Measurements from ENCODE around the gene DNM3.
A peak's percentile ranks its signal among the peaks of the same experiment; 100 is the strongest.

The DNM3 gene

DNA sequence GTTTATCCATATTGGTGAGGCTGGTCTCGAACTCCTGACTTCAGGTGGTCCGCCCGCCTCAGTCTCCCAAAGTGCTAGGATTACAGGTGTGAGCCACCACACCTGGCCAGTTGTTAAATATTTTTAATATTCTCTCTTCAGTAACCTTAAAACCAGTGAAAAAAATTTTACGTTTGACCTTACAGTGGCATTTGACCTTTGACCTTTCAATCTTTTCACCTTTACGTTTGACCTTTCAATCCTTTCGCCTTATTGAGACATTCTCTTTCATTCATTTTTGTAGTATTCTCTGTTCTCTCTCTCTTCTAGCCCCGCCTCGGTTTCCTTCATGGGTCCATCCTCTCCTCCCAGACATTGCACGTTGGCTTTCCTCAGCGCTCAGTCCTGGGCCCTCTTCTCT, 277.9 kb downstream of the DNM3 start:
- no peak for DNase-seq

DNA sequence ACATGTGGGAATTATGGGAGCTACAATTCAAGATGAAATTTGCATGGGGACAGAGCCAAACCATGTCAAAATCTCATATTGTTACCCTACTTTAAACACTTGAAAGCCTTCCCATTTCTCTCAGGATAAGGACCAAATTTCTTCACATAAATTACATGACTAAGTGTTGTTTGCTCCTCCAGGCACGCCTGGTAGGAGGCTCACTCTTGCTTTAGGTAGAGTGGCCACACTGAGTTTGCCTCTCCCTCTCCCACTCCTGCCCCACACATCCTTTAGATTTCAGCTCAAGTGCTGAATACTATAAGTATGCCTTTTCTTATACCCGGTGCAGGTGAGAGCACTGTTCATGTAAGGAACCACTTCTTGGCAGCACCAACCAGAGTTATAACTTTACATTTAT, 279.1 kb downstream of the DNM3 start:
- no peak for DNase-seq

DNA sequence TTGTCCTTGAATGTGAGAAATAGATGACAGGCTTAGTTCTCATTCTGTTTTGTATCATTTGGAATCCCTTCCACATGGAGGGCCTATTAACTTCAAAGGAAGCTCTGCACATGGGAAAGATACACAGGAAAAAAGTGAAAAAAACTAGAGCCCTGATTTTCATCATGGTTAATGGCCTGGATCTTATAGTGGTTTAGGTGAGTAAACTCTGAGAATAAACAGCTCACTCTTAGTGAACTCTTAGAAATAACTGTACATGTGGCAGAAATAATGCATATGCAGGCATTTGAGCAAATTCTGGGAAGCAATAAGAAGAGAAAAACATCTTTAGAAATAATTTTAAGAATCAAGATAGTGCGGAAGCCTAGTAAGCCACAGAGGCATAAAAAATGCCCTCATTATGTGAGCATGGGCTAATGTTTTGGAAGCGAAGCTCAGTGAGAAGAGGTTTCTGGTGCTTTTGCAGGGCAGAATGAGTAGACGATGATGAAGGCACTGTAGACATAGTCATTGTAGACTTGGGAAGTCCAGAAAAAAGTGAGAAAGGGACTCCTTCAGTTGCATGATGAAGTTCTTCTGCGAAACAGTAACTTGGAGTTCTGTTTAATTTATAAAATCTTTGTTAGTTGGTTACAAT, 279.9 kb downstream of the DNM3 start:
- no peak for DNase-seq

DNA sequence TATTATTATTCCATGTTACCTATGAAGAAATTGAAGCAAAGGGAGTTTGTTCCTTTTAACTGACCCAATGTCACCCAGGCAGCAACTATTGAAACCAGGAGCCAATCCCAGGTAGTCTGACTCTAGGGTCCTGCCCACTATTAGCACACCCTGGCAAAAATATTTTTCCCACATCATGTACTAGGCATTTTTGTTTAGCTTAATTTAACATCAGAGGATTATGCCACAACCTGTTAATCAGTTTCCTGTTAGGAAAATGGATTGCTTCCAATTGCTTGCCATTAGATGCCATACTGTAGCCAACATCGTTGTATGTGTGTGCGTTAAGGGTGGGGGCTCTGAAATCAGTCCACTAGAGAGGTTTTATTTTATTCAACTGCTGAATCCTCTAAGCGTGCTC, 281.1 kb downstream of the DNM3 start:
- no peak for DNase-seq

DNA sequence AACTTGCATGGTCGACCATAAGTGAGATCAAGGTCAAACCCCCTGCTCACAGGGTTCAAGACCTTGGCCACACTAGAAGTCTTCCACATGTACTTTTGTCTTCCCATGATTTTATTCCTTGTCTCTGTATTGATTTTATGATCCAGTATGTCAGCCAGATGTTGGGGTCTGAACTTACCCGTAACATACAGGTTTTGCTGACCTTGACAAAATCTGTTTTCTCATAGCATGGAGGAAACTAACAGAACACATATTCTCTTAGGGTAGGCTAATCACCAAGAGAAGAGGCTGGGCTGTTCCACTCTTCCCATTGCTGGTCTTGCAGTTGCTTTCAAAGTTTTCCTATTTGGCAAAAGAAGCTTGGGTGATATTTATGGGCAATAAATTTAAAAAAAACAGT, 284.0 kb downstream of the DNM3 start:
- DNase-seq: no peak

DNA sequence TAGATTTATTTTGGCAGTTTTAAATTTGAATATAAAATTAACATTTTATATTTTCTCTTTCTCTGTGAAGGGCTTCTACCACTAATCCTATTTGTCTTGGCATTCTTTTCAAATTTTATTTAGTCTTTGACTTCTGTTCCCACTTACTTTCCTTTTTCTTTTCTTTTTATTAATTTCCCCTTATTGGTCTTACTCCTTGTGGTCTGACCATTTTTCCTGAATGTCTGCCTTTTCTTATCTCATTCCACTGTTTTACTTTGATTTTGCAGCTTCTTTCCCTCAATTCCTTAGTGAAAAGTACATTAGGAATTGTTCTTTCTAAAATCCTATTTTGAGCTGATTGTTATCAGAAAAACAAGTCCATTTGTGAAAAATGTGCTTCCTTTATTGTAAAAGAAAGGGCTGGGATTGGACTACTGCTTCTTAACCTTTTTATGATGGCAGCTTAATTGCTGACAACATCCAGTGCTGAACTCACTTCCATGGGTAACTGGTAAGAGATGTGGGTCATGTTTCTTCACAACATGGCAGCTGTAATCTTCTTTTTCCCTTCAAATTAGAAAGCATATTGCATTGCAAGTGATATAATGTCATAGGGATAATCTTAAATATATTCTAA, 284.6 kb downstream of the DNM3 start:
- no peak for DNase-seq

DNA sequence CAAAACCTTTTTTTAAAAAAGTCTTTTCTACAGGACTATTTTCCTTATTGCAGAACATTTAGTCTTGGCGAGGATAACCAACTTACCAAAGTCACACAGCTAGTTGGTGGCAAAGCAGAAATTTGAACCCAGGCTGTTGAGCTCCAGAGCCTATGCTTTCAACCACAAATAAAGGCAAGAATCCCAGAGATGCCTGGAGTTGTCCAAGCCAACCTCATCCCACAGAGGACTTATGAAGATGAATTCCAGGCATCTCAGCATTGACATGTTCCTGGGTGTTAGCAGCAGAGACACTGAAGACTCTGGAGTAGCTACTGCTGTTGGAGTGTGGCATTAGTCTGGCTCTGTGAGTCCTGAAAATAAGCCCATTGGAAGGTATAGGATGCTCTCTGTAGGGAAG, 291.5 kb downstream of the DNM3 start:
- DNase-seq: no peak

DNA sequence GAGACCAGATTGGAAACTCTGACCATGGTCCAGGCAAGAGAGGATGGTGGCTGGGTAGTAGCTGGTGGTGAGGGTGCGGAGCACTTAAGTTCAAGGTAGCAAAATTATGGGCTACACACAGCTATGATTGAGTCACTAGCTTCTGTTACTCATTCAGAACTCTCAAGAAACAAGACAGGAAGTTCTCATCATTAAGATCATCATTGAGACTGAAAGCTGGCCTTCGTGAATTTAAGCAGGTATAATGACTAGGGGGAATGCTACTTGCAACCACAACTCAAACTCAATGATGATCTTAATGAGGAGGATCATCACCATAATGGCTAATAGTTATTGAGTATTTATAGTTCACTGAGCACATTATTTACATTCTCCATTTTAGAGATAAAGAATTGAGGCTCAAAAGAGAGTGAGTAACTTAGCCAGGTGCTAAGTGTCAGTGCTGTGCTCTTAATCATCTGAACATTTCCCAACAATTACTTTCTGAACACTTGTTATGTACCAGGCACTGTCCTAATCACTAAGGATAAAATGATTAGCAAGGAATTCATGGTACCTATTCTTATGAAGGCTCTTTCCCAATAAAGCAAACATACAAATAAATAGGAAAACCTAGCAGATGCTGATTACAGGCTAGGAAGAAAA, 292.9 kb downstream of the DNM3 start:
- no peak for DNase-seq

DNA sequence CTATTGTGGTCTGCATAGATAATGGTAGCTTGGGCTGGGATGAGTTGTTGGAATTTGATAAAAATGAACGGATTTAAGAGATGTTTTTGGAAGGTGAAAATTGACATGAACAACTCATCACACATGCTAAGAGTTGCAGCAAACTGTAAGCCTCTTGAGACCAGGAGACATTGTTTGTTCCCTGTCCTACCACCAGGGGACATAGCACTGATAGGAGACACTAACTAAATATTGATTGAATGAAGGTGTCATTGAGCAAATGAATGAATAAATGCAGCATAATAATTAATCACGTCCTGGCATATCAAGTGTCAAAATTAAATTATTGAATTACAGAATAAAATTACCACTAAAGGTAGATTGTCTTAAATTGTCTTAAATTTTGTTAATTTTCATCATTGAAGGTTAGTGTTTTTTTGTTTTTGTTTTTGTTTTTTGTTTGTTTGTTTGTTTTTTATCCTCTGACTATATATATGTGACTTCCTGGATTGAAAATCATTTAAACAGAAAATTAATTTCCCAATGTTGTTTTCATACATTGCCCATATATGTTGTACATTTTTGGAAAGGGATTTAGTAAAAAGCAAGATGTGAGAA, 293.9 kb downstream of the DNM3 start:
- DNase-seq: no peak

DNA sequence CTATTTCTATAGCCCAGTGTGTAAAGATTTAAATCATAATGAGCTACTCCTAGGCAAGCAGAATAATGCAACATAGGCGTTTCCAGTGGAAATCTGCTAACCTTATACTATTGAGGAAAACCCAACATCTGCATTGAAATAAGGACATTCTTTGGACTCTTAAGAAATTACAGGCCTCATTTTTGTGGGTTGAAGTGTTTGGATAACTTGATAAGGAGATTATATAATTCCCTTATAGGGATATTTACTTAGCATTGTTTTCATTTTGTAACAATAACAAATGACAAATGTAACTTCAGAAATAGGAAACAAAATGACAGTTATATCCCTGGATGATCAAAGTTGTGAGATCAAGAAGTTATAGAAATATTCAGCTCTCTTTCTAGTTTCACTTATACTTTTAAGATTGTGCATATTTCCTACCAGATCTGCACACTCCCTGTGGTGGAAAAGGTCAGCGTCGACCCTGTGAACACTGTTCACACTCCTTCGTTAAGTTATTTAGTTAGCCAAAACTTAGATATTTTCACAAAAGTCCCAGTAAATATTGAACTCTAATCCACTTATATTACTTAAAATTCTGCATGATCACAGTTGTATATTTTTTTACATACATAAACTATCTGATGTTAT, 294.8 kb downstream of the DNM3 start:
- DNase-seq: peak; percentile 79

DNA sequence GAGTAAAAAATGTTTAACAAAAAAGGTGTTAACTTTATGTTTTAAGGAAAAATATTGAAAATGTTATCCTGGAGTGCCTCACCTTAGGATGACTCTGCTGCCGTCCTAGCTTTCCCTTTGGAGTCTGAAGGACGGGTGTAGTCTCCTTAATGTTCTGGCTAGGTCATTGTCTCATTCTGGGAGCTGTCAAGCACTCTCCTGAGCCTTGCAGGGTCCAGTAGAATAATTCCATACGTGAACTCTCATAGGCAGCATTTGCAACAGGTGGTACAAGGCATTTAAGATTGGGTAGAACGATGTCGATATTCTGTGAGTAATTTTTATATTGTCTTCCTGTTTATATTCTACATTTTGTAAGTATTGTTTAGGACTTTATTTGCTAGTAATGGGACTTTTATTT, 295.6 kb downstream of the DNM3 start:
- DNase-seq: no peak

DNA sequence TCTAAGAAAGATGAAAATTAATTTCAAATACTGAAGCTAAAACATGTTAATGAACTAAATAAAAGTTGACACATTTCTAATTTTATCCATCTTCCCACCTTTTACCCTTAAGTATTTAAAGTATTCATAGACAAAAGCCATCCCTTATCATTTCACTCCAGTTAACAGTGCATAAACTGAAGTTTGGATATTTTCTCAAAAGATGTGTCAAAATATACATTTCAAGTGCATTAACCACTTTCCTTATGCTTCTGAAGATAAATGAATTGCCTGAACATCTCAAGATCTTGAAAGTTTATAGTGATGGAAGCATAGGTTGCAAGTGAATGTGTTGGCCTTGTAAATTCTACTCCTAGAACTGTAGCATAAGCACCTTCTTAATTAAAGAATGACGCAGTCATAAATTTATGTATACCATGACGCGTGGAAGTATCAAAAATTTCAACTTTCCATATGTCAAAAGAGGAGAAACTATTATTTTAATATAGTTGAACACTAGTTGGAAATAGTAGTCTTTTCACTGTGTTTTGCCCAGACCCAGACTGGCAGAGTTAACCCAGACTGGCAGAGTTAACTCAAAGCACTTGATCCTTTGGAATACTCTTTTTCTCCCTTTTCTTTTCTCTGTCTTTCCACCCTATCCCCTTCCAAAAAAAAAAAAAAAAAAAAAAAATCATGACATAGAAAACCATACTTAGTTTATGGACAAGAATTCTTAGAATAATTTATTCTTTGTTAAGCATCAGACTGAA, 296.6 kb downstream of the DNM3 start:
- DNase-seq: no peak

DNA sequence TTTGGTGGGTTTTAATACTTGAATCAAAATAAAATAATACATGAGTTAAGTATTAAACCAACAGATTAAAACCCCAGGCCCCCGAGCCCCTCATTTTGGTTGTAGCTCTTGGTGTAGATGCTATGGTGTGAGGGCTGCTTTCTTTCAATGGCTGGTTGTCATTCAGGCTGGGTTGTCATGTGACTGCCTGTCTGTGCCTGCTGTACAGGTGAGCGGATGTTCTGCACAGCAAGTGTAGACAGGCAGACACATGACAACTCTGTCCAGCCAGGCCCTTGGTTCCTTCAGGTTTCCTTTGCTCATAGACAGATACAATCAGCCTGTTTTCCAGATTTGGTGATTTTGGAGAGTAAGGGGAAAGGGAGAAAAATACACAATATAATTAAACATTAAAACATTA, 297.3 kb downstream of the DNM3 start:
- DNase-seq: no peak

DNA sequence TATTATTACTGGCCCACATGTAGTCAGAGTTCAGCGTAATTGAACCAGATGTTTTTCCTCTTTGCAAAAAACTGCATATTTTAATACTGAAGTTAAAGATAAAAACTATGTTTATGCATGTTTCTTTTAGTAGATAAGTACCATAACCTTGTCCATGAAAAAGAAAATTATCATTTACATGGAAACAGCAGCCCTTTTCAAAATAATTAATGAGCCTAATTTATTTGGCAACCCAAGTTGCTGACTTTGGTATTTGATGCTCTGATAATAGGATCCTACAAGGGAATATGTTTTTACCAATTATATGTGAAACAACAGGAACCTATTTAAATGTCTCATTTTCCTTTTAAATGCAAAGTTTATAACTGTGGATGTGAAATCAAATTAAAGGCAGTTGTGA, 297.9 kb downstream of the DNM3 start:
- DNase-seq: no peak

DNA sequence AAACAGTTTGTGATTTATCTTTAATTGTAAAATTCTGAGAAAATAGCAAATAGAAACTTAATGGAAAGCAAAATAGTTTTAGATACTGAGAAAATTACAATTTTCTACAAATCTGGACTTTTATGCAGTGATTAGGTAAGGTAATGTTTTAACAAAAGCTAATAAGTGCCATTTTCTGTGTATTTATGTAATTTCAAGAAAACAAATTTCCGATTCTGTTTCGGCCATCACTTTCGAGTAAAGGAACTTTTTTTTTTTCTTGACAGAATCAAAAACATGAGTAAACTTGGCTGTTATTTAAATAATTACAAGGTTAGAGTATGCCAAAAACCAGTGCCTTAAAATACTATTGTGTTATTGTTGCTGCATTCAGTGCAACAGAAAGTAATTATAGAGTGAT, 298.8 kb downstream of the DNM3 start:
- DNase-seq: no peak

DNA sequence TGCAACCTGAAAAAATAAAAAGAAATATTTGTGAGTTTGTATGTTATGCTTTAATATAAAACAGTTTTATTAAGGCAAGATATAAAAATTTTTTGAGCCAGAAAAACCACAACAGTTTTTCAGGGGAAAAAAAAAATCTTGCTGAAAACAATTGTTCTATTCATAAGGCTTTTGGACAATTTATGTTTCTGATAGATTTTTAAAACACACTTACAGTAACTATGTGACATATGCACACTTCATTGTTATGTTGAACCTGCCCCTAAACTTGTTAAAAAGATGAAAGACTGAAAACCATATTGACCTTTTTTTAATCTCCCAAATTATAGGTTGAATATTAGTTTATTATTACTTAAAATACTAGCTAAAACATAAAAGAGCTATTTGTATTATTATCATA, 299.3 kb downstream of the DNM3 start:
- DNase-seq: no peak

DNA sequence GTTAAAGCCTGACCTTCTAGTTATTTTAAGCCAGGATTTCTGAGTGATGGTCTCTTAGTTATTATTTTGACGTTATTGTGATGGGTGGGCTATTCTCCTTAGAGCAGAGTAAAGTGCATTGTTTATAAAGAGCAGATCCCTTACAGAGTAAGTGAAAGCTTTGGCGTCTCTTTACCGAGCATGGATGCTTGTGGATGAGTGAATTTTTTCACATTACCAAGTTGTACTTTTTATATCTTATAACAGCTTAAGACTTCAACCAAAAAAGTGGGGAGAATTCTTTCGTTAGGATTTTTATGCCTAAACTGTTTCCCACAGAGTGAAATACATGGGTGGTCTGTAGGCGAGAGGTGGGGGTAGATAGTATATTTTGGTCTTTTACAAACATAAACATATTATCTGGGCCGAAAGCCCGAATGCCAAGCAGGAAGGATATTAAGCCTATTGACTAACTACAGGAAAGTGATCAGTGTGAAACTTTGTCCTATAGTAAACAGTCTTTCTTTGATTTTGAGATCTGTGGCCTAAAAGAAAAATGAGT, 300.1 kb downstream of the DNM3 start:
- no peak for DNase-seq

DNA sequence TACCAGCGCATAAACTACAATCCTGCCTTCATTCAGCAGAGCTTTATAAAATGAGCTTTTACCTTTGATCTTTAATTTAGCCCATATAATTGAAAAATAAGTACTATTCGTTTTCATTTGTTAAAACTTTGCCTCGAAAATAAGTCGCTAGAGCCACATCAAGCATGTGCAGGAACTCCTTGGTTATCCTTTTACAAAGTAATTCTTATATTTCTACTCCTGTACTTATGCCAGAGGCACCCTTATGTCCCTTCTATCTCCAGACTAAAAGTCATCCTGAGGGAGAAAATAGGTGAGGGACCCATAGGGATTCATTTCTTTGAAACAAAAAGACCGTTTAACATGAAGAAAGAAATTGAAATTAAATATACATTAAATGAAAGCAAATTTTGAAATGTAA, 301.0 kb downstream of the DNM3 start:
- DNase-seq: no peak

DNA sequence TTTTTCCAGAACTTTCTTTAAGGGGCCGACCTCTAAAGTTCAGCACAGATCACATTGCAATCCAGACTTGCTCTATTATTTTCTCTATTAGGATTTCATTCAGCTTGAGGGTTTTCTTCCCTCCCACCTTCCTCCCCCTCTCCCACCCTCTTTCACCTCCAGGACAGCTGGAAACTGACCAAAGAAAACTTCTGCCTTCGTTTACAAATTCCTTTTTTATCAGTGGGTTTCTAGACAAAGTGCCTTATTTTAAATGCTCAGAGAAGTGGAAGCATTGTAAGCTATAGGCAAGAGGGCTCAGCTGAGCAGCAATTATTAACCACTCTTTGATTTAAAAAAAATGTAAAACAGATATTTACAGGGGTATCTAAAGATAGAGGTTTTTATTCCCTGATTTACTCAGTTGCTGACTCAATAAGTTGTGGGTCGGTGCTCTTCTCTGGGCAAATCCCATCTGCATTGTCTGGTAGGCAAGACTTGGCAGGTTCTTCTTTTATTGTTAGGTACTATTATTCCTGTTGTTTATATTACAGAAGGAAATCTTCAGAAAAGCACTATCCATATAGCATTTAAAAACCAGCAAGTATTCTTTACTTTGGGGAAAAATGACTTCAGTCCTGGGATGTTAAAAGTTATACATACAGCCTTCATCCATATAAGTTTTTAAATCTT, 302.2 kb downstream of the DNM3 start:
- no peak for DNase-seq

DNA sequence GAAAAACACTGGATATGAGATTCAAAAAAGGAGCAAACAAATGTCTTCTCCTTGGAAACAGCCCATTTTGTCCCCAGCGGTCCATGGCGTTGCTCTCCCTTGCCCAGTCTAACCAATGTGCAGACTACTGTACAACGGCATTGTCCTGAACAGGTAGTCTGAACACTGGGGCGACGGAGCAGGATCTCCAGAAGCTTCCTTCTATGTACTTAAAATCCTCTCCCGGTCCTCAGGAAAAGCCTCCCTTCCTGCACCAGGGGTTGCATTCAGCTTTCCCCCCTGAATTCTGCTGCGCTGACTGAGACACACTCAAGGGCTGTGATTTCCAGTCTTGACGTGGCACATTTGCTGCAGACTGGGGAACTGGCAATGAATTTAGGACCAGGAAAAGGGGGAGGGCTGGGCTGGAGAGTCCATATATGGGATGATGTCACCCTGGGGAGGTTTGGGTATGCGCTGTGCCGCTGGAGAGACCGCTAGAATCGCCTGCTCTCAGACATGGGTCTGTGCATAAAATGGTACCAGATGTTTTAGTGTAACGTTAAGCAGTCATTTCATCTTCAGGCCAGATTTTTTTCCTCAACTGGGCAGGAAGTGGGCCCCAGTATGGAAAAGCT, 303.3 kb downstream of the DNM3 start:
- peak; percentile 97 for DNase-seq

DNA sequence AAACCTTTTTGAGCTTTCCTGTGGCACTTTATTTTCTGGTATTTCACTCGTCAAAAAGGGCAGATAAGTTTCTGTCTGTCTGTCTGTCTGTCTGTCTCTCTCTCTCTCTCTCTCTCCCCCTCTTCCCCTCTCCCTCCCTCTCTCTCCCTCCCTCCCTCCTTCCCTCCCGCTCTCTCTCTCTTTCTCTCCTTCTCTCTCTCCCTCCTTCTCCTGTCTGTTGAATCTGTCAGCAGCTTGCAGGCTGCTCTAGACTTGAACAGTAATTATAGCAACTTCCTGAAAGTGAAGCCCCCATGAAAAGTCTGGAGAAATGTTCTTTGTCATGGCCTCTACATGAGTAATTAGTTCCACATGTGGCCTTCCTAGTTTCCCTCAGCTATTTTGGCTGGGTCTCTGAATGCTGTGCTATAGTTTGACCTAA, 303.9 kb downstream of the DNM3 start:
- DNase-seq: peak; percentile 80

DNA sequence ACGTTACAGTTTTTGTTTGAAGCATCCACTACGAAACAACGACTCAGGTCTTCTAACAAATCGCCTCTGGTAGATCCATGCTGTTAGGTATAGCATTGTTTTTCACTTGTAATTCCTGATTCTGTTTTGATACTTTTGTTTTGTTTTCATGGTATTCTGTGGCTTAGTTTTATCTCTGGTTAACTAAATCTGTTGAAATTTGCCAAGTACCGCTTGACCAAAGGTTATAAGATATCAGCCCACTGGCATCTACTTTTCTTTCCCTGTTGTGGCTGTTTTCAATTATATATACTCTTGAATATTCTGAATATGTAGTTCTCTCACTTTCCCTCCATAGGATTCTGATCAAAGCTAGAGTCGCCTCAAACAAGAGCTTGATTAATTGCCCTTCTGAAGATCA, 304.4 kb downstream of the DNM3 start:
- DNase-seq: no peak
